Suprapubic skin (tissue), 4 donors: ENCODE data around the gene IRAG1.

Experiments used
- CTCF ChIP-seq, 2 donors: fragments of 200-600 bp in 1 of 2; fragments of 450-650 bp in 1 of 2; sonication (generic) in 1 of 2; IDR thresholded peaks; one replicate each; pipeline ENCODE4 v1.5.1; 2016 to 2019; ENCODE audit warnings: antibody characterized with exemption in 2 of 2, mild to moderate bottlenecking in 1 of 2, moderate library complexity in 1 of 2
- POLR2A ChIP-seq, 2 donors: fragments of 450-650 bp; IDR thresholded peaks; one replicate each; pipeline ENCODE4 v1.6.1; 2017; ENCODE audit warnings: antibody characterized with exemption in 2 of 2, mild to moderate bottlenecking in 2 of 2, moderate library complexity in 2 of 2
- POLR2AphosphoS5 ChIP-seq, 3 donors: sonication (generic); formaldehyde crosslinking; IDR thresholded peaks; one replicate each; pipeline ENCODE4 v1.6.1; 2017; ENCODE audit warnings: antibody characterized with exemption in 3 of 3

GRCh38 chr11:10664496-10664895 is 29.1 kb downstream of the IRAG1 start:
- TF ChIP-seq CTCF (IDR thresholded peaks at IDR 0.05) (no peak), POLR2A (IDR thresholded peaks at IDR 0.05) (no peak), POLR2AphosphoS5 (IDR thresholded peaks at IDR 0.05) (no peak)
